ENCODE results near the gene RAB5A.
"Not testable (repeated sequence)": the region's sequence is repeated elsewhere in the genome, so short reads cannot be mapped to it uniquely, and the experiment has no call there.

The RAB5A gene

GRCh38 chr3:20028905-20029331, 82.0 kb downstream of the RAB5A start:
- DNase-seq (ENCODE audit: low spot score): no peak

GRCh38 chr3:20031939-20032338, 85.0 kb downstream of the RAB5A start:
- not testable (repeated sequence) for DNase-seq (ENCODE audit: low spot score)

Measured in left forelimb (tissue), 1 donor.